ENCODE measurements around the gene GRHL3. TPM values are rescaled to one million over a fixed set of nuclear protein-coding genes. Genes with fewer than 3 reads are reported as not detected.

The GRHL3 gene
- total and polyA plus RNA-seq, 8 donors, result 0.11 to 0.86 (median 0.35) TPM

DNA sequence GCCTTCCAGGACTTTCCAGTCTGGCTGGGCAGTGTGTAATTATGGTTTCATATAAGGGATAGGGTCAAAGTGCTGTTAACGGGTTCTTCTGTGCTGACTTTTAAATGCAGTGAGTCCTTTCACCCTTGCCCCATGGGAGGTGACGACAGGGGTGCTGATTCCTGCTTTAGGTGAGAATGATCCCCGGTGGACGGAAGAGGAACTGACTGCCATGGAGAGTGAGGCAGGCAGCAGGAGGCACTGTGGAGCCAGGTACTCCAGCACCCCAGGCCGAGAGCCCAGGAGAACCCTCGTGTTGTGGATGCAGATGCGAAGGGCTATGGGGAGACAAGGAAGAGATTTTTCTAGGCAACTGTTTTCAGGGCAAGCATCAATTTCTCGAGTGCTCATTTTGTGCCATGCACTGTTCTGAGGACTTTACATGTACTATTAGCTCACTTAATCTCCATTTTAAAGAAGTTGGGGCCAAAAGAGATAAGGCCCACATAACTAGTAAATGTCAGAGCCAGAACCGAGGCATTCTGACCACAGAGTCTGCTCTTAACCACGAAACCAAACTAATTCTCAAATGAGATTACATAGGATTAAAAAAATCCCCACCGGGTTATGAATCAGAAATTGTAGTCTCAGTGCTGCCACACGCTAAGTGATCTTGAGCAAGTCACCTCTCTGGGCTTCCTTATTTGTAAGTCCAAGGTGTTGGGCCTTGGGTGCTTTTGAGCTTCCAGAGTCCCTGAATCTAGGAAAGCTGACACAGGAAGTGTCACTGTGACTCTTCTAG is 66.2 kb downstream of the GRHL3 start:
- DNase-seq (no peak), FAIRE-seq (no peak), ATAC-seq (no peak)
- intact Hi-C loops (cut with DNase I), result loop anchor here in 2 of 3 donors (10.0 kb wide), 2 partner anchors 171 to 321 kb away; no protein-coding TSS in a partner anchor
- Histone ChIP-seq H3K27me3 (no peaks in the 10 kb centered on the region), H3K4me1 (no peaks in the 10 kb centered on the region), H3K27ac (no peak overlapping the region), H3K36me3 (peaks cover 0 to 2% (median 0%) of the 10 kb centered on the region in 3 donors), H3K9me3 (no peaks in the 10 kb centered on the region), H3K4me3 (no peak overlapping the region)
- TF ChIP-seq, protein P1, sequence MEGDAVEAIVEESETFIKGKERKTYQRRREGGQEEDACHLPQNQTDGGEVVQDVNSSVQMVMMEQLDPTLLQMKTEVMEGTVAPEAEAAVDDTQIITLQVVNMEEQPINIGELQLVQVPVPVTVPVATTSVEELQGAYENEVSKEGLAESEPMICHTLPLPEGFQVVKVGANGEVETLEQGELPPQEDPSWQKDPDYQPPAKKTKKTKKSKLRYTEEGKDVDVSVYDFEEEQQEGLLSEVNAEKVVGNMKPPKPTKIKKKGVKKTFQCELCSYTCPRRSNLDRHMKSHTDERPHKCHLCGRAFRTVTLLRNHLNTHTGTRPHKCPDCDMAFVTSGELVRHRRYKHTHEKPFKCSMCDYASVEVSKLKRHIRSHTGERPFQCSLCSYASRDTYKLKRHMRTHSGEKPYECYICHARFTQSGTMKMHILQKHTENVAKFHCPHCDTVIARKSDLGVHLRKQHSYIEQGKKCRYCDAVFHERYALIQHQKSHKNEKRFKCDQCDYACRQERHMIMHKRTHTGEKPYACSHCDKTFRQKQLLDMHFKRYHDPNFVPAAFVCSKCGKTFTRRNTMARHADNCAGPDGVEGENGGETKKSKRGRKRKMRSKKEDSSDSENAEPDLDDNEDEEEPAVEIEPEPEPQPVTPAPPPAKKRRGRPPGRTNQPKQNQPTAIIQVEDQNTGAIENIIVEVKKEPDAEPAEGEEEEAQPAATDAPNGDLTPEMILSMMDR (IDR thresholded peaks at IDR 0.05), result peak in 2 of 4 donors; percentile 11 to 16
- 87 to 92% methylated on average over 12 of the region's 12 CpGs for WGBS, 2 donors

DNA sequence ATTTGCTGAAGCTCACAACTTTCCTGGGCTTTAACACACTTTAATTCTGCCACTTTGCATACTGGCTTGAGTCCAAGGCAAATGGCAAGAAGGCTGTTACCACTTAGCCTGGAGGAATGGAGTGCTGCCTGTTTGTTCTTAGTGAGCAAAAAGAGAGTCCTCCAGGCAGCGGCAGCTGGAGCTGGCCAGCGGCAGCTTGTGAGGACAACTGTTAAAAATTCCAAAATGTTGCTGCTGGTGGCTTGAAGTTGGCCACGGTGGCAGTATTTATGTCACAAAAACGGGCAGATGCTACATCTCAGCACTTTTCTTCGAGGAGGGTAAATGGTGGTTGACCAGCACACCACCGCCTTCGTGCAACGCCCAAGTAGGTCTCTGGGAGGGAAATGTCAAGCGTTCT is 67.1 kb downstream of the GRHL3 start:
- H3K4me3 ChIP-seq, result no peak overlapping the region
- H3K4me1 ChIP-seq, result no peaks in the 10 kb centered on the region
- ATAC-seq (no peak), FAIRE-seq (no peak), DNase-seq (no peak)
- intact Hi-C loops (cut with DNase I), result loop anchor here in 2 of 3 donors (10.0 kb wide), 2 partner anchors 171 to 321 kb away; no protein-coding TSS in a partner anchor
- H3K9me3 ChIP-seq, result no peaks in the 10 kb centered on the region
- 88 to 92% methylated on average over 9 of the region's 9 CpGs for WGBS, 2 donors
- no peak overlapping the region for H3K27ac ChIP-seq
- no peaks in the 10 kb centered on the region for H3K27me3 ChIP-seq
- H3K36me3 ChIP-seq, result peaks cover 0 to 2% (median 0%) of the 10 kb centered on the region in 3 donors
- TF ChIP-seq, protein P1 (IDR thresholded peaks at IDR 0.05), result no peak

DNA sequence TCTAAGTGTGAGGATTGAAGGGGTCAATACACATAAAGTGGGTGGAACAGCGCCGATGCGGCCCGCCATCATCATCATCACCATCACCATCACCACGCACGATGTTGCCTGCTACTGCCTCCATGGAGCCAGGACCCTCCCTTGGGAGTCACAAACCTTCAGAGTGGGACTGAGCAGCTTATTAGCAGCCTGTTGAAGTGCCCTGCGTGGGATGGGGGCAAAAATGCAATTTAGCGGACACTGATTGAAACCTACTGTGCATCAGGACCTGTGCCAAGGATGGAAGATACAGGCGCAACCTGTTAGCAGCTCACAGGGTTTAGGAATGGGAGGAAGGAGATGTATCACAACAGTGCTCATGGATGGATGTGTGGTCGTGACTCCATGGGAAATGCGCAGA is 67.8 kb downstream of the GRHL3 start:
- H3K36me3 ChIP-seq, result peaks cover 0 to 2% (median 0%) of the 10 kb centered on the region in 3 donors
- no peak overlapping the region for H3K27ac ChIP-seq
- H3K4me1 ChIP-seq, result peaks cover 0 to 3% (median 0%) of the 10 kb centered on the region in 3 donors
- DNase-seq, result no peak
- 89 to 94% methylated on average over 11 of the region's 11 CpGs for WGBS, 2 donors
- TF ChIP-seq, protein P1 (IDR thresholded peaks at IDR 0.05), result no peak
- intact Hi-C loops (cut with DNase I), result loop anchor here in 2 of 3 donors (10.0 kb wide), 2 partner anchors 172 to 322 kb away; no protein-coding TSS in a partner anchor
- no peak for FAIRE-seq
- no peaks in the 10 kb centered on the region for H3K27me3 ChIP-seq
- H3K9me3 ChIP-seq, result no peaks in the 10 kb centered on the region
- no peak overlapping the region for H3K4me3 ChIP-seq
- ATAC-seq, result no peak

DNA sequence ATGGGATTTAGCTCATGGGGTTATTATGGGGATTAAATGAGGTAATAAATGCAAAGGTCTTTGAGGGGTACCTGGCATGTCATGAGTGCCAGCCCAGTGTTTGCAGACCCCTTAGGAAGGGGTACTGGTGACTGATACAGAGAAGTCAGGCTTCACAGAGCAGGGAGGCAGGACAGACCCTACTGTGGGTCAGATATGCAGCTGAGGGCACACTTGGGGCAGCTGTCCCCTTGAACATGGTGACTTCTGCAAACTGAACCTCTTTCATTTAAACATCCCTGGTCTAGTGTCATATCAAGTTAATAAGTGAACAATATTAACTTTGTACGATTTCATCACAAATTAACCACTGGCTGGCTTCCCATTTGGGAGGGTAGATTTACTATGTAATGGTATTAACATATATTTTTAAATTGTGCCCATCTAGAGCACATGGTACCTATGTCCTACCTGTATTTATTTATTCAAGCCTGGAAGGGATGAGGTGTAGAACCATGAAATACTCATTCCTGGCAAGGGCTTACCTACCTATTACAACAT is 68.5 kb downstream of the GRHL3 start:
- FAIRE-seq, result no peak
- no peak for ATAC-seq
- DNase-seq, result no peak
- Histone ChIP-seq H3K36me3 (no peaks in the 10 kb centered on the region), H3K27ac (no peak overlapping the region), H3K4me3 (no peak overlapping the region), H3K27me3 (no peaks in the 10 kb centered on the region), H3K4me1 (peaks cover 0 to 4% (median 0%) of the 10 kb centered on the region in 3 donors), H3K9me3 (no peaks in the 10 kb centered on the region)
- TF ChIP-seq, protein P1 (IDR thresholded peaks at IDR 0.05), result no peak
- intact Hi-C loops (cut with DNase I), result loop anchor here in 2 of 3 donors (10.0 kb wide), 2 partner anchors 173 to 323 kb away; no protein-coding TSS in a partner anchor
- 18 to 39% methylated on average over 1 of the region's 1 CpG for WGBS, 2 donors
